GM19238 (cell line): Measurements from ENCODE around the gene NAA11.
"Not testable (repeated sequence)": the region's sequence is repeated elsewhere in the genome, so short reads cannot be mapped to it uniquely, and the experiment has no call there.

Experiments
- DNase-seq: peaks from one replicate; pipeline ENCODE4 v3.0.0; 2011; ENCODE audit warnings: low spot score; ENCODE audit not compliant: insufficient read length

The NAA11 gene

DNA sequence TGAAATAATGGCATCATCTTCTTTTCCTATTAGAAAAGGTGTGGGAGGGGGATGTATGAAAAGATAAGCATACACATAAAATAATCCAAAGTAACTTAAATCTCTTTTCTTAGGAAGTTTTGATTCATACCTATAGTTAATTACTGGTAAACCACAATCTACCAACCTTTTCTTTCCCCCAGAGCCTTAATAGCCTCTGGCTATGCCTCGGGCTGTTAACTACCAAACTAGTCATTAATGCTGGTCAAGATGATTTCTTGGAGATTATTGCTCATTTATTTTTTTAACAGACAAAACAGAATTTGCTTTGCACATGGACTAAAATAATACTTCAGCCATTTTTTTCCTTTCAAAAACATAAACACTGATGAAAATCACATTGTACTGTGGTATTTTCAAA lies 16.9 kb downstream of the NAA11 start:
- DNase-seq, result no peak

DNA sequence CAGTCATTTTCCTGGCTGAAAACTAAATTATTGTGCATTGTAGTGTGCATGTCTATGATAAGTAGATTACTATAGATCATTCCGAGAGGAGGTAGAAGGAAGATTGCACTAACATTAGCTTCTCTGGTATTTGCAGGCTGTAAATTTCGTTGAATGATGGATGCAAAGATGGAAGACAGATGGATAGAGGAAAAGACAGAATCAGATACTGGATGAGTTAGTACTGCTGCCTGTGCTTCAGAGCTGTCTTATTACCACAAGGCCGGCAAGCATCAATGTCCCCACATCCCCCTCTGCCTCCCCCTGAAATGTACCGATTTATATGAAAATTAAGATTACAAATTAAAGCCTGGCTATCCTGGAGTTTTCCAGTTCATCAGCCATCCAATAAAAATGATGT lies 17.7 kb downstream of the NAA11 start:
- no peak for DNase-seq

DNA sequence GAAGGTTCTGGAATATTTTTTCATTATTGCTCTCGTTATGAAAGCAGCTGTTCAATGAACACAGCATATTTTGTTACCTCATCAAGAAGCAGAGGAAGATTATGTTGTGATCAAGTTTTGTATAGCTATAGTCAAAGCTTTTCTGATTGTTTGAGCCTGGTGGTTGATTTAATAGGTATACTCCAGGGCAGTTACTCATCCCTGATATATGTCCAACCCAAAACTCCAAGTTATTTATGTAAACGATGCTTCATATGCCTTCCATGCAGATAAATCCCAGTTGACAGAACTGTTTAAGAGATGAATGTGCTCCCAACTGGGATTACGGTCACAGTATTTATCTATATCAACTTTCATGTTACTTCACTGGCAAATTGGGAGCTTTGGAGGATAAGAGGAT lies 19.1 kb downstream of the NAA11 start:
- DNase-seq, result no peak

DNA sequence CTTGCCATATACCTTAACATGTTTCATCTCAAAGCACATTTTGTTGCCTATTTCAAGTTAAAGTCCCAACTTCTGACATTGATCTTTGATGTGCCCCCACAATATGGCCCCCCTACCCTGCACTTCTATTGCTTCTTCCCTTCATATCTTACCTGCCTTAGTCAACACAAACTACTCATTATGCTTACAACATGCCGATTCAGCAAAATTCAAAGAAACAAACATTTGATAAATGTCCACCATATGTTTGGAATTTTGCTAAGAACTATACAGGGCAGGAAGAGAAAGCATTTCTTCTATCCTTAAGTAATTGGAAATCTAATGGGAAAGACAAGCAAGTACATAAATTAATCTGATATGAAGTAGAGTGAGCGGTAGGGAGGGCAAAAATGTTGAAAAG lies 25.6 kb downstream of the NAA11 start:
- no peak for DNase-seq

DNA sequence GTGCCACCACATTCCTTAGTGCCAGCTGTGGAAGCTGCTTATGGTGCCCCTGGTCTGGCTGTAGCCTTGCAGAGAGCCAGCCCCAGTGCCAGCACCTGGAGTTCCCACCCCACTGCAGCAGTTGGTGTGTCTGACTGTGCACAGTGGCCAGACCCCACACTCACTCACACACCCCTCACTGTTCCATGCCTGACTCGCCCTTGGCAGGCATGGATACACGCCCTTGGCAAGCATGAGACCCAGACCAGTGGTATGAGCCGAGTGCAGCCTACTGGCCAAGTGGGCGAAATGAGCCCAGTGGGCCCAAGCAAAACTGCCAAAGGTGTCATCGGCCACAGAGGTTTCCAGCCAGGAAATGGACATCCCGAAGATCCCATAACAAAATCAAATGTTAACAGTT lies 27.4 kb downstream of the NAA11 start:
- no peak for DNase-seq

DNA sequence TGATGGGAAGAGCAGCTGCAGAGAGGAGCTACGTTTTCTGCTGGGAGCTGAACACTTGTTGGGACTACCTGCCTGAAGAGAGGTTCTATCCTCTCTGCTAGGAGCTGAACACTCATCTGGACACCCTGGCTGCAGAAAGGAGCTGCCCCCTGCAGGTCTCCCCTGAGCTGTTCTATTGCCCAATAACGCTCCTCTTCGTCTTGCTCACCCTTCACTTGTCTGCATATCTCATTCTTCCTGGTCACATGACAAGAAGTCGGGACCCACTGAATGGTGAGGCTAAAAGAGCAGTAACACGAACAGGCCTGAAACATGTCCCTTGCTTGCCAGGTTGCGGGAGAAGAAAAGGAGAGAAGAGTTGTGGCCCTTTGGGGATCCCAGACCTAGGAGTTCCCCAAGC lies 27.8 kb downstream of the NAA11 start:
- DNase-seq, result no peak

DNA sequence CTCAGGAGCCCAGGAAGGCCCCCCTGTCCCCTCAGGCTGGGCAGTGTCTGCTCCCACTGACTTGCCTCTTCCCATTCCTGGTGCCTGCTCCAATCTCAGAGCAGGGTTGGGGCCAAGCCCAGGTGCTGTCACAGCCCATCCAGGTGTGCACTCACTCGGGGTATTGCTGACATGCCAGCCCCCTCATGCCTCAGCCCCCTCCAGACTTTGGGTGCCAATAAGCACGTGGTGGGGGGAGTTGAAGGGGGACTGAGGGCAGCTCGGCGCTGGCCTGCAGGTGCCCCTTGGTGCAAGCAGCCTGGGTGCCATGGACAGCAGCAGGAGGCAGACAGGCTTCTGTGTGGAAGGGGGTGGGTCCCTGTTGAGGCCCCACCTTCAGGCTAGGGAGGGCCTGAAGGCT lies 28.4 kb downstream of the NAA11 start:
- DNase-seq, result no peak

DNA sequence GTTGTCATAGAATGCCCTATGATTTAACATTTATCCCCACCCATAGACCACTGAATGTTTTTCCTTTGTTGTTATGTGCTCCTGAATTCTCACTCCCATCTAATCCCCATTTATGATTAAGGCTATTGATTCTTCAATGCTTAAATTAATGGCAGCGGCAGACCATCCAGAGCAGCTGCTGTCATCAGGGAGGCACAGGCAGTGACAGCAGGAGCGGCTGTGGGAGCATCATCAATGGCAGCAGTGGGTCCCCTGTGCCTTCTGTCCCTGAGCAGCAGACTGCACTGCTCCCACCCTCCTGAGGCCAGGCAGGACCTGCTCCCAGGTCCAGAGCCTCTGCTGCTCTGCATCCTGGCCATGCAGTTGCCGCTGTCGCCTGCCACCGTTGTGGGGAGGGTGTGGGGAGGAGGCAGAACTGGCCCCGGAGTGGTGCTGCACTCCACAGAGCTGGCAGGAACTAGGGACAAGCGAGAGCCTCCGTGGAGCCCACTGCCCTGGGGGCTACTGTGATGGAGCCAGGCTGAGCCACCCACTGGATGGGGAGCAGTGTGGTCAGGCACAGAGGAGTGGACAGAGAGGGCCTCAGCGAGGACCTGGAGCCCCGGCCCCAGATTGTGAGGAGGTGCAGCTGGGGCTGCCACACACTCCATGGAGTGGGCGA lies 29.0 kb downstream of the NAA11 start:
- DNase-seq, result no peak

DNA sequence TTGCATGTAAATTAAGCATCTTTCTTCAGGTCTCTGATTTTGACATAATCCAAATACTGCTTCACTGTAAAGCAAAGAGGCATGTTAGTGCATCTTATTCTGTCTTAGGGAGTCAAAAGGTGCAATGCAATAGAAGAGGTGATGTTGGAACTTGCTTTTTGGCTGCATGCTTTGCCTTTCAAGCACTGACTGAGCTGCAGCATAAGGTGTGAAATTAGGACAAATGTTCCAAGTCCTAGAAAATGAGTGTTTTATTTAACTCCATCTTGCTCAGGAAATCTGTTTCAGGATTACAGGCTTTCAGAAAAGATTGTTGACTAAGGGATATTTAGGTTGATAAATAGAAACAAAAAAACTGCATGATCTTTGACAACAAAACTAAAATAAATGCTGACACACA lies 30.8 kb downstream of the NAA11 start:
- no peak for DNase-seq

DNA sequence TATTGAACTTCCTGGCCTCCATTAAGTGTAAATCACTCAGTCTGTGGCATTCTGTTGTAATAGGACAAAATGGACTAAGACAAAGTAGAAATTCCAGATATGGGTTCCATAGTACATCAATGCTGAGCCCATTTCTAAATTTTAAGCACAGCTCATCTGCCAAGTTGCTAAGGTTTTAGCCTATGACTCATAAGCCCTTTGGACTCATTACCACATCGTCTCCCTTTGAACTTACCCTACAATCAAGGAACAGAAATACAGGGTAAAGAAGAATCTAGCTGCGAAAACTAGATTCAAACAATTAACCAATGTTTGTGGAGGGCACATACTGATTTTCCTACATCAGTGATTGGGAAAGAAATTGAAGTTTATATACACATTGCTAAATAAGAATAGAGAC lies 31.8 kb downstream of the NAA11 start:
- no peak for DNase-seq

DNA sequence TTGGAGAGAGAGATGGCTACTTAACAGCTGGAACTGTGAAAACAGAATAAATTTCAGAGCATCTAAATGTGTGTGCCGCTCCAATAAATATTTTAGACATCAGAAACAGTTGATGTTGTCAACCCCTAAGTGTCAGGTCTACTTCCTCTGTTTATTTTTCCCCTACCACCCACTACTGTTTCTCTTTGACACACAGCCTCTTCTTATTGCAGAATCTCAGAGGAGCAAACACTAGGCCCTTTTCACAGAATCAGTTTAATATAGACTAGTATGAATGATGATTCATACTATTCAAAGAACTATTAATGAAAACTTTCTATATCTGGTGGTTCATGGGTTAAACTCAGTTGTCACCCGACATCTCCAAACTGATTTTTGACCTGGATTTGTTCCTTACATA lies 33.9 kb downstream of the NAA11 start:
- DNase-seq, result no peak

DNA sequence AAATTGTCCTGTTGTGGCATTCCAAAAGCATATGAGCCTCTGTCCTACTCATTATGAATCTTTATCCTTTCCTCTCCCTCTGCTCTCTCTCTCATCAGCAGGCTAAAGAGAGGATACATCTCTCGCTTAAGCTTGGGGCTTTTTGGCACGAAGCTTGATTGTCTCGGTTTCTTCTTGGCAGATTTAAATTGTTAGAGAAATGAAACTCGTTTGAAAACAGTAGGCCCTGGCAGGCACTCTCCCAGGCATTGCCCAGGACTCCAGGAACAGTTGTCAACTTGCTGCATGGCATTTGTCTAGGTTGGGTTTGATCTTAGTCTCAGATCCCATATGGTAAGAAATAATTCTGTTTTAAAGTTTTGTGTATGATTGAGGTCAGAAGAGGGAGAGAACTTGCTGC lies 35.5 kb downstream of the NAA11 start:
- DNase-seq, result no peak

DNA sequence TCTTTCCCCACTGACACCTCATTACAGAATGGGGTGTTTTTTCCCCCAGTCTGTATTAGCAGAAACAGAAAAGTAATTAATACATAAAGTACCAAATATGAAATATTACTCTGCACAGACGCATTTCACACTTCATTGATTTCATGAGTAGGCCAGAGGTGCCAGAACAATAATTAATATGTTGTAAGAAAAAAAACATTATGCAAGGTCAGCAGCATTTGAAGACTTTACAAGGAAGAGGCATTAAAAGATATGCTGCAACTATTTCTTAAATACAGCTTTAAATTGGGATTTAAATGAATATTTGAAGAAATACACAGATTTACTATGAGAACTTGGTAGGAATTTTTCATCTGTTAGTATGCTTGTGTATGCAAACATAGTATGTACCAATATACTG lies 37.7 kb downstream of the NAA11 start:
- DNase-seq, result no peak

DNA sequence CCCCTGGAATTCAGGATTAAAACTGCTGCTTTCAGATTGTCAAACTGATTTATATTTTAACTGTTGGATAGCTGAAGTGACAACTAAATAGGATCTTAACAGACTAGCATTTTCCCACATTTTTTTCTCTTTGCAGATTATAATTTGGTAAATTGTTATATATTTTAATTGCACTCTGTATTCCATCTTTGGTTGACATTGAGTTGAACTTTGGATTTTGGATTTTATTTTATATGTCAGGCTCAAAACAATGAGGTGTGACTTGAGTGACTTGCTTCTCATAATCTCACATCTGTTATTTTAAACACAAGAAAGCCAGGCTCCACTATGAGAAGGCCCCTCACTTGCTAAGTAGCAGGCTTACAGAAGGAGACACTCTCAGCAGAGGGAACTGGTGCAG lies 38.1 kb downstream of the NAA11 start:
- no peak for DNase-seq

DNA sequence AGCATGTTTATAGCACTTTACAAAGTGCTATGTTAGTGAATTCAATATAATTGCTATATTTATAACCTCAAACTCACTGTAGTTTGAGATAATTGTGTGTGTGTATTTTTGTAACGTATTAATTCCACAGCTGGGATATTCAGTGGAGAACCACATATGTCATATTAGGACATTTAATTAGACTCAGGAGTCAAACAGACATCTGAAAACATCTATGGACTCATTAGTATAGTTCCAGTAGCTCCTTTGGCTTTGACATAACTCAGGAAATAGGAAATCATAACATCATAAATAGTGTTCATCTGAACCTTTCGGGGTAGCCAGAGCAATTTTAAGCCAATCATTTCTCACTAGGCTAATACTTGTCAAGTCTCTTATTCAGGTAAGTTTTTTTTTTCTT lies 38.8 kb downstream of the NAA11 start:
- no peak for DNase-seq

DNA sequence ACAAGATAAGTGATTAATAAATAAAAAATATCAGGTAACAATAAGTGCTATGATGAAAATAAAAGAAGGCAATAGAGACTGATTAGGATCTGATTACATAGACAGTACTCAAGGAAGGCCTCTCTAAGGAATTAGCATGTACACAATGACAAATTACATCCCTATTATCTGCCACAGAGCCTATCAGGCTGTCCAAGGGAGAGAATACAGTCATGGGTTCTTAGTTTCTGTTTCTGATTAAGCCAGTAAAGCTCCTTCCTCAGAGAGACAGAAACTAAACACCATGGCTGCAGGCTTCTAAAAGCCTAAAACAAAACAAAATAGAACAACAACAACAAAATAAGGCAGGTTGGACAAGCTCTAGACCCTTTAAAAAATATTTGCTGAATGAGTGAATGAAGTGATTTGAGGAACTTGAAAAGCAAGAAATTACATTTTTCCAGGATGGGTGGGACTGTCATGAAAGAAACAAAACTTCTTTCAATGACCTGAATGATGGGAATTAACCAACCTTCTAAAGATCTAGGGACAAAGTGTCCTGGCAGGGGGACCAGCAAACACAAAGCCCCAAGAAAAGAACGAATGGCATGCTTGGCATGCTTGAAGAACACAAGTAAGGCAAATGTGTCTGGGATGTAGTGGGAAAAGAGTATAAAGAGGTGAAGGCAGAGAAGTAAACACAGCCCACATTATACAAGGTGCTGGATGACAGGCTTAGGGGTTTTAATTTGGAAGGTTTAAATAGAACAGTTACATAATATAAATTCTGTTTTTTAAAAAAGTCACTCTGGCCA lies 44.1 kb downstream of the NAA11 start:
- DNase-seq, result no peak

DNA sequence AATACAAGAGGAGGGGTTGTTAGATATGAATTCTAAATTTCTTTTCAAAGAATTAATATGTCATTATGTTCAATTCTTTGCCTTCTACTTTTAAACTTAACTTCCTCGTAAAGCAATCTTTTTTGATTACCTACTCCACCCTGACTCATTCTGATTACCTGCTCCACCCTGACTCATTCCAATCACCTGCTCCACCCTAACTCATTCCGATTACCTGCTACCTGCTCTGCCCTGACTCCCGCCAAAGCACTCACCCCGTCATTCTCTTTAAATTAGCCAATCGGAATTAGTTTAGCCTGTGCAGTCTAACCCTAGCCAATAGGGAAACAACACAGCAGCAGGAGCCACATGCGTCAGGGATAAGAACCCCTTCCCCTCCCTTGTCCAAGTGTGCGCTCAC lies 48.4 kb downstream of the NAA11 start:
- DNase-seq, result not testable (repeated sequence)

DNA sequence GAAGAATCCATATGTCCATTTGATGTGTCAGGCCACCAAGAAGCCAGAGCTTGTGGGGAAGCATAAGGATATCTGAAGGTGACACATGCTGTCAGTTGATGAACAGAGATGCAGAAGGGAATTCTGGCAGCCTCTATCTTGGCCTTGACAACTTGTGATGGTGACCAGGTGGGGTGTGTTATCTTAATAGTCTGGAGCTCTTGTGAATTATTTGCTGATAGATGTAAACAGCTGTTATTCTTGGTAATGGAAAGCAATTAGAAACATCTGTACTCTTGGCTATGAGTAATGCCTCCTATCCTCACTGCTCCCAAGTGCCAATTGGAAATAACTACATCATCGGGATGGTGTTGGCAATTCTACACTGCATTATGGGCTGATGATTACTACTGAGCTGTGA lies 51.9 kb downstream of the NAA11 start:
- DNase-seq, result no peak

DNA sequence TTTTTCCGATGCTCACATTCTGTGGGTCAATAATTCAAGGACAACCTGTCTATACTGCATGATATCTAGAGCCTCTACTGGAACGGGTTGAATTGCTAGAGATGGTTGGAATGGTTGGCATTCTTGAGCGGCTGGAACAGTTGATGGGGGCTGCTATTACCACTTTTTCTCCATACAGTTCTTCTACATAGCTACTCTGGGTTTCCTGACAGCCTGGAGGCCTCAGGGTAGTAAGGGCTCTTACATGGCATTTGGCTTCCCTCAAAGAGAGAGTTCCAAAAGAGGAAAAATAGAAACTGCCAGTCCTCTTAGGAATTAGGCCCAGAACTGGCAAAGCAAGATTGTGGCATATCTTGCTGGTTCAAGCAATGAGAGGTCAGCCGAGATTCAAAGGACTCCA lies 53.1 kb downstream of the NAA11 start:
- no peak for DNase-seq

DNA sequence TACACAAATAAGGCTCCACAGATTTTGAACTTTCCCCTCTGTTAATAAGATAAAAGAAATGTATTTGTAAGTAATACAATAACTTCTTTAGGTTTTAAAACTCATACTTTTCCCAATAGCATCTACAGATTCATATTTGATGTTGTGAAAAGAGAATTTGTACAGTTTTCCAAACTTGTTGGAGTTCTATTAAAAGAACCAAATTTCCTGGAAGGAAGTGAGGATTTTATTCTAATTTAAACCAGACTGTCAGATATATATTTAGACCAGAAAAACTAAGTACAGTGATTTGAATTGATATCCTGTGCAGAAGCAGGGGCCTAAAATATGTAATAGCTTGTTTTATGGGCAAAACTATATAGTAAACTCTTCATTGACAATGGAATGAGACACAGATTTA lies 53.7 kb downstream of the NAA11 start:
- DNase-seq, result no peak

DNA sequence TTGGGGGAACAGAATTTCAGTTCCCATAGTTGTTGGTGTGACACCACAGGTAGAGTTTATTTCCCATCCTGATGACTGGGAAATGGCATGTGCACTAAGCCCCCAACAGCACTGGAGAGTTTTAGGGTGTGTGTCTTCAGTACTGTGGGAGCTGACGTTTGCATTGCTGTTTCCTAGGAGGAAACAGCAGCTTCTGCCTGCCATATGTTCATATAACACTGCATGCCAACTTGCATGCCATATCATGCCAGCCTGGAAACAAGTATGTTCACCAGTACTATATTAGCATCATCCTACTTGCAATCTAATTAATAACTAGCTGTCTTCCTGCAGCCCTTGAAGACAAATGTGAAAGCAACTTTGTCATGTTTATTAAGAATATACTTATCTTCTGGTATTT lies 58.2 kb downstream of the NAA11 start:
- DNase-seq, result no peak
